CD4-positive, alpha-beta T cell (primary cell): ENCODE results near the gene ZC3H18. TPM values are rescaled to one million over a fixed set of nuclear protein-coding genes. Genes with fewer than 3 reads are reported as not detected.

ENCODE experiments used
- ATAC-seq: fragments of 200-7000 bp; cut with Tn5 transposase; one replicate; pipeline ENCODE4 v1.10.0; 2022; ENCODE audit warnings: mild to moderate bottlenecking; ENCODE audit not compliant: poor library complexity
- CTCF ChIA-PET: fragments of 350-600 bp; sonication (Branson Sonifier 250); formaldehyde crosslinking; loops from one replicate; lab custom pipeline; 2021; ENCODE audit warnings: antibody characterized with exemption, inconsistent platforms; lab: Charles Lee
- POLR2A ChIA-PET: fragments of 350-600 bp; sonication (Branson Sonifier 250); formaldehyde crosslinking; loops from one replicate; lab custom pipeline; 2021; ENCODE audit warnings: antibody characterized with exemption, inconsistent platforms; lab: Charles Lee
- DNase-seq, 14 experiments: peaks; one replicate each; pipeline ENCODE4 v3.0.0-alpha.2; 2013 to 2020; ENCODE audit warnings: mixed read lengths in 2 of 14
- H3K27ac ChIP-seq, 2 donors: one replicate each; pipeline versions ENCODE4 v1.5.1 to v1.7.0; 2013; ENCODE audit warnings: low read length in 2 of 2, low read depth in 1 of 2, mild to moderate bottlenecking in 1 of 2
- H3K27me3 ChIP-seq, 2 experiments: 1 replicate in 1 of 2; 2 replicates in 1 of 2; pipeline versions ENCODE4 v1.6.1 to v1.7.0; 2013; ENCODE audit warnings: low read length in 2 of 2, control low read depth in 1 of 2, mild to moderate bottlenecking in 1 of 2, moderate library complexity in 1 of 2; ENCODE audit not compliant: insufficient read depth in 2 of 2, control insufficient read depth in 1 of 2
- H3K36me3 ChIP-seq: one replicate; pipeline ENCODE4 v1.6.1; 2013; ENCODE audit warnings: low read length, control low read depth; ENCODE audit not compliant: insufficient read depth
- H3K4me1 ChIP-seq: one replicate; pipeline ENCODE4 v1.6.1; 2013; ENCODE audit warnings: low read length, control low read depth; ENCODE audit not compliant: insufficient read depth
- H3K4me3 ChIP-seq: one replicate; pipeline ENCODE4 v1.5.1; 2013; ENCODE audit warnings: mild to moderate bottlenecking, low read length, moderate library complexity
- H3K9me3 ChIP-seq, 2 experiments: 1 replicate in 1 of 2; 2 replicates in 1 of 2; pipeline versions ENCODE4 v1.6.1 to v1.7.0; 2013; ENCODE audit warnings: low read length in 2 of 2, mild to moderate bottlenecking in 2 of 2, control low read depth in 1 of 2, moderate library complexity in 1 of 2; ENCODE audit not compliant: control insufficient read depth in 1 of 2, insufficient read depth in 1 of 2
- H3K27ac Mint-ChIP-seq: one replicate; pipeline ENCODE4 v1.8.0; 2020; ENCODE audit warnings: mixed read lengths
- H3K27me3 Mint-ChIP-seq: one replicate; pipeline ENCODE4 v1.8.0; 2021; ENCODE audit warnings: mixed read lengths
- H3K36me3 Mint-ChIP-seq: one replicate; pipeline ENCODE4 v1.8.0; 2021; ENCODE audit warnings: low read depth, mixed read lengths
- H3K4me1 Mint-ChIP-seq: one replicate; pipeline ENCODE4 v1.8.0; 2021; ENCODE audit warnings: low read depth, mixed read lengths
- H3K4me3 Mint-ChIP-seq: one replicate; pipeline ENCODE4 v1.8.0; 2020; ENCODE audit warnings: mild to moderate bottlenecking, mixed read lengths
- H3K9me3 Mint-ChIP-seq: one replicate; pipeline ENCODE4 v1.8.0; 2020; ENCODE audit warnings: mixed read lengths
- CTCF ChIP-seq: fragments of 200-600 bp; IDR thresholded peaks from one replicate; pipeline ENCODE4 v1.8.0; 2022; ENCODE audit warnings: antibody characterized with exemption, mild to moderate bottlenecking
- intact Hi-C, 2 experiments: fragments of 100-400 bp; cut with DNase I in 1 of 2; cut with micrococcal nuclease in 1 of 2; formaldehyde crosslinking; loops; one replicate each; pipeline versions ENCODE4 v1.15.1 to v1.9.0; 2023 to 2025; cut with DNase I, micrococcal nuclease
- total RNA-seq, 174 experiments: library from RNA in 2 of 174; stranded (reverse) in 2 of 174; gene quantifications; one replicate each; pipeline ENCODE4 v1.2.3 and lab custom pipeline; 2021 to 2026

Gene ZC3H18
- total RNA-seq, 2 experiments from 2014 or later: 92.6 to 93.7 TPM

DNA sequence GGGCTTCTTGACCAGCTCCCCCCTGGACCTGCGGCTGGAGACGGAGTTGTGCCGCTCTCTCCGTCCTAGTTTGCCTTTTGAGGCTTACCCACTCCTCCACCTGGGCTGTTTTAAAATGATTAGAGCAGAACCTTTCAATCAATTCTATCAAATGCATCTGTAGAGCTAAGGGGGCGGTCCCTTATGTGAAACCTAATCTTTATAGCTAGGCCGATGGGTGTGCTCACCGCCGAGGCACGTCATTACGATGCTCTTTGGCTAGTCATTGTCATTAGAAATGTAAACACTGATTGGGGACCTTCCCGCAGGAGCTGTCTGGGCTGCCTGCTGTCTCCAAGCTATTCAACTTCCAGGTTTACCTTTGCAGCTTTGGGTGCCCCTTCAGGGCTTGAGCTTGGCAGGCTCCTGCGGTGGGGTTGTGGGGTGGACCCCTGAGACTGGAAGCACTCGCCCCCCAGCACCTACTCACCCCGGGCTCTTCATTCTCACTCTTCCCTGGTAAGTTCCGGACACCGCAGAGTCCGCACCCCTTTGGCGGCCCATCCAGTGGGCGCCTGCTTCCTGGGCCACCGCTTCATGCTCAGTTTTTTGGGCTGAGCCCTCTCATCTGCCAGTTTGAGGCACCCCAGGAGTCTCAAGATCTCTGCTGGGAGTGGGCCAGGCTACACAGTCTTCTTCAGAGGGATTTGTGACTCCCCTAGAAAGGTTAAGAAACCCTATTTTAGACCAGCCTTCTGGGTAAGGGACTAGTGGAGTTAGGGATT lies 47.2 kb downstream of the ZC3H18 start:
- peaks cover 41% of the 10 kb centered on the region for H3K4me1 ChIP-seq
- no peak for TF ChIP-seq CTCF
- Mint-ChIP-seq H3K4me1 (peaks cover 28% of the 10 kb centered on the region), H3K36me3 (peaks cover 84% of the 10 kb centered on the region), H3K9me3 (no peaks in the 10 kb centered on the region), H3K4me3 (no peak overlapping the region), H3K27ac (peak overlapping the region; percentile 90), H3K27me3 (no peaks in the 10 kb centered on the region)
- no peak for ATAC-seq
- peaks cover 46% of the 10 kb centered on the region for H3K36me3 ChIP-seq
- H3K27ac ChIP-seq: no peak overlapping the region
- H3K9me3 ChIP-seq: no peaks in the 10 kb centered on the region
- no peak for DNase-seq
- H3K4me3 ChIP-seq: no peak overlapping the region
- intact Hi-C loops: no loop called here
- CTCF ChIA-PET: no interaction called here
- no peaks in the 10 kb centered on the region for H3K27me3 ChIP-seq
- POLR2A ChIA-PET: interaction anchor here (1.5 kb wide), 1 partner anchor 21 kb away, joined by 3 read pairs; the partner anchor contains the start of gene IL17C

DNA sequence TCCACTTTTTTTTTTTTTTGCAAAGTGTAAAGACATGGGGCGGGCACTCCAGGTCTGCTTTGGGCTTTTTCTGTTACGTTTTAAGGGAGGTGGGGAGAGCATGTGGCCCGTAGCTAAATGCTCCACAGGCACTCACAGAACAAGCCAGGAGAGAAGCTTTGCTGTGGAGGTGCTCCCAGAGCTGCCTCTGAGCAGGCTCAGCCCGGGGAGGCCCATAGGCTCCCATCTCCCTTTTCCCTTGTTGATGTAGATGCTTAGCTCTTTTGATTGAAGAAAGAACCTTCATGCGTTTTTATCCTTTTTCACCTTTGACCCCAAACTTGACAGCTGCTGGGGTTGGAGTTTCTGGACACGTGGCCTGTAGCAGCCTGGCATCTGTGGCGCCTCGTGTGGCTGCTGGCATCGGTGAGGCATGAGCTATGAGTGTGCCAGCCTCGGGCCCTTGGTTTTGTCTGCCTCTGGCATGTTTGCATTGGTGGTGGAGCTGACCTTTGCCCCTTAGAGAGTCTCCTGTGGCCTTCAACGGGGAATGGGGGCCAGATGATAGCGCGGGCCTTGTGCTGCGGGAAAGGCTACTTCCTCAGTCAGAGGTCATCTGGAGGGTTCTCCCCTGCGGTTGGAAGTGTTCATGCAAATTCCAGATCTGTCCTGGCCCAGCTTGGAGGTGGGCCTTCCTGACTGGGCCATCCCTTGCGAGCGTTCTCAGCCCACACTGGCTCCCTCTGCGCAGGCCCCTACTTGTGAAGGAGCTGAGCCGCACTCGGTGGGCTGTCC lies 48.2 kb downstream of the ZC3H18 start:
- Mint-ChIP-seq H3K9me3 (no peaks in the 10 kb centered on the region), H3K27ac (peak overlapping the region; percentile 90), H3K4me1 (peaks cover 23% of the 10 kb centered on the region), H3K4me3 (no peak overlapping the region), H3K27me3 (no peaks in the 10 kb centered on the region), H3K36me3 (peaks cover 84% of the 10 kb centered on the region)
- POLR2A ChIA-PET: no interaction called here
- DNase-seq (no peak), ATAC-seq (no peak)
- intact Hi-C loops: no loop called here
- no peaks in the 10 kb centered on the region for H3K9me3 ChIP-seq
- H3K4me1 ChIP-seq: peaks cover 41% of the 10 kb centered on the region
- peaks cover 50% of the 10 kb centered on the region for H3K36me3 ChIP-seq
- CTCF ChIA-PET: no interaction called here
- H3K27me3 ChIP-seq: no peaks in the 10 kb centered on the region
- no peak for TF ChIP-seq CTCF
- H3K27ac ChIP-seq: peak overlapping the region in 1 of 2 donors; percentile 71
- H3K4me3 ChIP-seq: no peak overlapping the region

GRCh38 chr16:88618956-88619667 lies 48.9 kb downstream of the ZC3H18 start:
- CTCF ChIA-PET: interaction anchor here (0.8 to 1.8 kb wide), 5 partner anchors 12 to 163 kb away, joined by 3 to 8 read pairs (median 4); no protein-coding TSS in a partner anchor
- TF ChIP-seq CTCF: no peak
- DNase-seq (no peak), ATAC-seq (no peak)
- Mint-ChIP-seq H3K9me3 (no peaks in the 10 kb centered on the region), H3K27me3 (no peaks in the 10 kb centered on the region), H3K36me3 (peaks cover 85% of the 10 kb centered on the region), H3K4me1 (peaks cover 19% of the 10 kb centered on the region), H3K4me3 (no peak overlapping the region), H3K27ac (peak overlapping the region; percentile 90)
- no peaks in the 10 kb centered on the region for H3K9me3 ChIP-seq
- H3K36me3 ChIP-seq: peaks cover 51% of the 10 kb centered on the region
- H3K4me3 ChIP-seq: no peak overlapping the region
- POLR2A ChIA-PET: interaction anchor here (0.6 to 1.8 kb wide), 12 partner anchors 13 to 238 kb away, joined by 3 to 21 read pairs (median 6); partner anchors contain the start of genes CTU2, GALNS, RNF166 and TRAPPC2L
- peaks cover 41% of the 10 kb centered on the region for H3K4me1 ChIP-seq
- intact Hi-C loops: no loop called here
- H3K27ac ChIP-seq: peak overlapping the region in 1 of 2 donors; percentile 71
- H3K27me3 ChIP-seq: no peaks in the 10 kb centered on the region
